GM21360 (cell line): Measurements from ENCODE around the gene UHRF2.
"Not testable (repeated sequence)": the region's sequence is repeated elsewhere in the genome, so short reads cannot be mapped to it uniquely, and the experiment has no call there.

Experiments used
- ATAC-seq: cut with Tn5 transposase; IDR thresholded peaks from one replicate; pipeline ENCODE4 v1.9.1; 2021; ENCODE audit warnings: mild to moderate bottlenecking, moderate library complexity; ENCODE audit not compliant: unreplicated experiment

The UHRF2 gene

GRCh38 chr9:6484210-6484609 is 71.2 kb downstream of the UHRF2 start:
- no peak for ATAC-seq

- ATAC-seq, result no peak
These were observed 75.4 kb downstream of the UHRF2 start for GRCh38 chr9:6488395-6488794.

GRCh38 chr9:6489099-6489498 is 76.1 kb downstream of the UHRF2 start:
- ATAC-seq, result no peak

GRCh38 chr9:6490863-6491262 is 77.9 kb downstream of the UHRF2 start:
- no peak for ATAC-seq

GRCh38 chr9:6495466-6495865 is 82.5 kb downstream of the UHRF2 start:
- ATAC-seq, result no peak

GRCh38 chr9:6498982-6499381 is 86.0 kb downstream of the UHRF2 start:
- ATAC-seq, result no peak

- no peak for ATAC-seq
These were observed 88.7 kb downstream of the UHRF2 start for GRCh38 chr9:6501526-6502210.

GRCh38 chr9:6502399-6502798 is 89.4 kb downstream of the UHRF2 start:
- no peak for ATAC-seq

- ATAC-seq, result no peak
These were observed 93.6 kb downstream of the UHRF2 start for GRCh38 chr9:6506571-6506970.

- no peak for ATAC-seq
These were observed 99.2 kb downstream of the UHRF2 start for GRCh38 chr9:6512085-6512657.

GRCh38 chr9:6522263-6522662 is 109.3 kb downstream of the UHRF2 start:
- ATAC-seq, result no peak

GRCh38 chr9:6525326-6526045 is 112.5 kb downstream of the UHRF2 start:
- ATAC-seq, result no peak

GRCh38 chr9:6535594-6535993 is 122.6 kb downstream of the UHRF2 start:
- ATAC-seq, result no peak

- ATAC-seq, result no peak
These were observed 125.7 kb downstream of the UHRF2 start for GRCh38 chr9:6538666-6539071.

GRCh38 chr9:6542617-6543016 is 129.6 kb downstream of the UHRF2 start:
- ATAC-seq, result not testable (repeated sequence)

GRCh38 chr9:6543204-6543603 is 130.2 kb downstream of the UHRF2 start:
- ATAC-seq, result no peak

- no peak for ATAC-seq
These were observed 132.2 kb downstream of the UHRF2 start for GRCh38 chr9:6545017-6545691.

- ATAC-seq, result no peak
These were observed 136.3 kb downstream of the UHRF2 start for GRCh38 chr9:6549106-6549800.

- no peak for ATAC-seq
These were observed 138.1 kb downstream of the UHRF2 start for GRCh38 chr9:6551136-6551535.

GRCh38 chr9:6552033-6552432 is 139.0 kb downstream of the UHRF2 start:
- no peak for ATAC-seq

- no peak for ATAC-seq
These were observed 139.6 kb downstream of the UHRF2 start for GRCh38 chr9:6552498-6553121.
